Right ventricle myocardium superior (tissue), 1 donor: ENCODE results near the gene BPIFA2. TPM values are rescaled to one million over a fixed set of nuclear protein-coding genes. Genes with fewer than 3 reads are reported as not detected.
"Not testable (repeated sequence)": the region's sequence is repeated elsewhere in the genome, so short reads cannot be mapped to it uniquely, and the experiment has no call there.

Source experiments
- ATAC-seq: fragments of 200-7000 bp; cut with Tn5 transposase; one replicate; pipeline ENCODE4 v1.9.1; 2020; ENCODE audit warnings: mild to moderate bottlenecking; ENCODE audit not compliant: poor library complexity
- DNase-seq: peaks from one replicate; pipeline ENCODE4 v3.0.0-alpha.2; 2020
- intact Hi-C: fragments of 100-400 bp; cut with DNase I; formaldehyde crosslinking; loops from one replicate; pipeline ENCODE4 v1.11.2; 2022
- total RNA-seq: library from RNA; stranded (reverse); fragmentation: NEBNext Ultra II Directional; extraction: Animal tissue kit (Norgen Biotek cat#: 25700); gene quantifications from one replicate; pipeline ENCODE4 v1.2.1, GENCODE V29; 2021
- donor health status: DM: no; HTN: yes; CAD: no; lungs with severe emphysema.

Gene BPIFA2
- total RNA-seq, 1 donor from 2014 or later: not detected

GRCh38 chr20:33185031-33185590 lies 17.2 kb downstream of the BPIFA2 start:
- DNase-seq, intact Hi-C loops, ATAC-seq: not testable (repeated sequence)

- DNase-seq (no peak), ATAC-seq (no peak)
- intact Hi-C loops: no loop called here
Observed at GRCh38 chr20:33187491-33187890, 19.5 kb downstream of the BPIFA2 start.

- intact Hi-C loops: no loop called here
- DNase-seq (no peak), ATAC-seq (no peak)
Observed at GRCh38 chr20:33188421-33188820, 20.5 kb downstream of the BPIFA2 start.

GRCh38 chr20:33191484-33191883 lies 23.5 kb downstream of the BPIFA2 start:
- ATAC-seq (no peak), DNase-seq (no peak)
- intact Hi-C loops: no loop called here

GRCh38 chr20:33191955-33192354 lies 24.0 kb downstream of the BPIFA2 start:
- intact Hi-C loops: no loop called here
- DNase-seq (no peak), ATAC-seq (no peak)

- intact Hi-C loops: no loop called here
- ATAC-seq: no peak
- DNase-seq: no peak
Observed at GRCh38 chr20:33192912-33193501, 25.0 kb downstream of the BPIFA2 start.

- intact Hi-C loops: no loop called here
- ATAC-seq: no peak
- DNase-seq: no peak
Observed at GRCh38 chr20:33199026-33199425, 31.1 kb downstream of the BPIFA2 start.

GRCh38 chr20:33202451-33202850 lies 34.5 kb downstream of the BPIFA2 start:
- no peak for DNase-seq
- no peak for ATAC-seq
- intact Hi-C loops: no loop called here

GRCh38 chr20:33203444-33203843 lies 35.5 kb downstream of the BPIFA2 start:
- DNase-seq (no peak), ATAC-seq (no peak)
- intact Hi-C loops: no loop called here

GRCh38 chr20:33209789-33210188 lies 41.8 kb downstream of the BPIFA2 start:
- intact Hi-C loops: no loop called here
- DNase-seq (peak; percentile 61), ATAC-seq (peak; percentile 64)

GRCh38 chr20:33210371-33210770 lies 42.4 kb downstream of the BPIFA2 start:
- DNase-seq (no peak), ATAC-seq (no peak)
- intact Hi-C loops: no loop called here

GRCh38 chr20:33211817-33212424 lies 44.0 kb downstream of the BPIFA2 start:
- intact Hi-C loops: no loop called here
- DNase-seq (no peak), ATAC-seq (no peak)

GRCh38 chr20:33217052-33217451 lies 49.1 kb downstream of the BPIFA2 start, which contains the start of gene BPIFA3:
Gene BPIFA3, plus strand, starts transcription at chr20:33217352. Its CDS starts 185 bp downstream, at chr20:33217537.
- DNase-seq (no peak), ATAC-seq (no peak)
- intact Hi-C loops: no loop called here

GRCh38 chr20:33224399-33224798 lies 56.4 kb downstream of the BPIFA2 start:
- intact Hi-C loops: no loop called here
- DNase-seq (no peak), ATAC-seq (no peak)

GRCh38 chr20:33229843-33230242 lies 61.9 kb downstream of the BPIFA2 start:
- intact Hi-C loops: no loop called here
- DNase-seq (no peak), ATAC-seq (no peak)

Other genes with a start within 250 kb of the BPIFA2 start
- gene SUN5, start 163.7 kb upstream of the BPIFA2 start, total RNA-seq: not detected
- not detected for gene BPIFB2, start 160.5 kb upstream of the BPIFA2 start, total RNA-seq
- gene BPIFB6, start 136.5 kb upstream of the BPIFA2 start, total RNA-seq: not detected
- not detected for gene BPIFB3, start 114.3 kb upstream of the BPIFA2 start, total RNA-seq
- not detected for gene BPIFB4, start 88.5 kb upstream of the BPIFA2 start, total RNA-seq
- gene BPIFA3, start 49.2 kb downstream of the BPIFA2 start, total RNA-seq: not detected
- not detected for gene BPIFA1, start 67.8 kb downstream of the BPIFA2 start, total RNA-seq
- gene BPIFB1, start 115.1 kb downstream of the BPIFA2 start, total RNA-seq: not detected
- 19.8 TPM for gene CDK5RAP1, start 233.4 kb downstream of the BPIFA2 start, total RNA-seq